A673 (cell line): Measurements from ENCODE around the gene CBR3. TPM values are rescaled to one million over a fixed set of nuclear protein-coding genes. Genes with fewer than 3 reads are reported as not detected.

Experiments used
- BruUV-seq: library from RNA; stranded (reverse); fragments of 400-500 nt; replicated peaks from 2 replicates; lab custom pipeline; 2021; lab: Mats Ljungman, UMichigan
- CTCF ChIA-PET: fragments of 300-600 bp; sonication (Branson Sonifier 250); formaldehyde crosslinking; loops from one replicate; lab custom pipeline; 2022; ENCODE audit warnings: antibody characterized with exemption; lab: Charles Lee
- POLR2A ChIA-PET: fragments of 300-600 bp; sonication (Branson Sonifier 250); formaldehyde crosslinking; loops from one replicate; lab custom pipeline; 2022; ENCODE audit warnings: antibody characterized with exemption; ENCODE audit not compliant: low non-redundant PET; lab: Charles Lee
- DNase-seq: peaks from one replicate; pipeline ENCODE4 v3.0.0-alpha.2; 2015; ENCODE audit warnings: low spot score
- H3K27ac ChIP-seq: fragments of 200-600 bp; sonication (generic); 2 replicates; pipeline ENCODE4 v1.5.1; 2016; ENCODE audit warnings: mixed run types, low read depth, mild to moderate bottlenecking, mixed read lengths, antibody characterized with exemption, low read length; ENCODE audit not compliant: poor library complexity, severe bottlenecking
- H3K27me3 ChIP-seq: fragments of 200-600 bp; sonication (generic); replicated peaks from 2 replicates; pipeline ENCODE4 v1.6.1; 2017; ENCODE audit warnings: mixed run types, low read depth, mild to moderate bottlenecking, mixed read lengths, antibody characterized with exemption, low read length; ENCODE audit not compliant: insufficient read depth, poor library complexity
- H3K36me3 ChIP-seq: fragments of 200-600 bp; sonication (generic); 2 replicates; pipeline ENCODE4 v1.6.1; 2016; ENCODE audit warnings: mixed run types, mild to moderate bottlenecking, mixed read lengths, antibody characterized with exemption, low read length; ENCODE audit not compliant: insufficient read depth, poor library complexity, severe bottlenecking
- H3K4me1 ChIP-seq: fragments of 200-600 bp; sonication (generic); 2 replicates; pipeline ENCODE4 v1.6.1; 2017; ENCODE audit warnings: mixed run types, mild to moderate bottlenecking, mixed read lengths, antibody characterized with exemption, low read length; ENCODE audit not compliant: insufficient read depth, poor library complexity, severe bottlenecking
- H3K4me3 ChIP-seq: fragments of 200-600 bp; sonication (generic); 2 replicates; pipeline ENCODE4 v1.5.1; 2016; ENCODE audit warnings: low read depth, mixed run types, mild to moderate bottlenecking, mixed read lengths, low read length; ENCODE audit not compliant: poor library complexity, severe bottlenecking
- H3K9me3 ChIP-seq: fragments of 200-600 bp; sonication (generic); 2 replicates; pipeline ENCODE4 v1.6.1; 2016; ENCODE audit warnings: mixed run types, low read depth, mild to moderate bottlenecking, mixed read lengths, antibody characterized with exemption, low read length; ENCODE audit not compliant: poor library complexity, severe bottlenecking
- EZH2 ChIP-seq: fragments of 200-600 bp; sonication (generic); IDR thresholded peaks from 2 replicates; pipeline ENCODE4 v1.6.1; 2017; ENCODE audit warnings: borderline replicate concordance, low read depth, mild to moderate bottlenecking, mixed read lengths, antibody characterized with exemption, low read length; ENCODE audit not compliant: poor library complexity, severe bottlenecking
- intact Hi-C: fragments of 100-400 bp; cut with micrococcal nuclease; formaldehyde crosslinking; loops from one replicate; pipeline ENCODE4 v1.10.0; 2022; ENCODE audit not compliant: unreplicated experiment
- total RNA-seq: library from RNA; stranded (reverse); gene quantifications from 2 replicates; pipeline ENCODE4 v1.2.3, GENCODE V29; 2021
- TF ChIP-seq, protein P1 (sequence below): fragments of 300-800, 200-600 bp; sonication (generic); conservative IDR thresholded peaks from 2 replicates; pipeline ENCODE4 v1.5.1; 2017; ENCODE audit warnings: low read depth, mild to moderate bottlenecking, antibody characterized with exemption, low read length, moderate library complexity, mixed read lengths

Gene CBR3
- total RNA-seq, 1 experiment from 2014 or later, result 12.3 TPM

DNA sequence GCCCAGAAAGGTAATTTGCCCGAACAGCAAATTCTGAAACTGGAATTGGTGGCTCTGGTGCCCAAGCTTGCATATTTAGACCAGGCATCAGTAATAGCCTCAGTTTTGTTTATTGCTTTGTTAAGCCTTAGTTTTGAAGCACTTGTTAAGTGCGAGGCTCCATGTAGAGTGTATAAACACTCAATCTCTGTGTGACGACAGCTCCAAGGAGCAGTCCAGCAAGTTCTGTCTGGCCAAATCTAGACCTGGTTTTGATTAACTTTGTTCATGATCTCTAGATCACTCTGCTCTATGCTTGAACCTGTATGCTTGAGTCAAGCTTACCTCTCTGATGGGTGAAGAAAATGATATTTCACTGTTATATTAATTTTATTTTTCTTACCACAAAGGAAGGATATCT lies 59.1 kb downstream of the CBR3 start:
- no peaks in the 10 kb centered on the region for H3K9me3 ChIP-seq
- ChIA-PET POLR2A (no interaction called here), CTCF (no interaction called here)
- no peaks in the 10 kb centered on the region for H3K36me3 ChIP-seq
- no peak for TF ChIP-seq EZH2
- TF ChIP-seq, protein P1, sequence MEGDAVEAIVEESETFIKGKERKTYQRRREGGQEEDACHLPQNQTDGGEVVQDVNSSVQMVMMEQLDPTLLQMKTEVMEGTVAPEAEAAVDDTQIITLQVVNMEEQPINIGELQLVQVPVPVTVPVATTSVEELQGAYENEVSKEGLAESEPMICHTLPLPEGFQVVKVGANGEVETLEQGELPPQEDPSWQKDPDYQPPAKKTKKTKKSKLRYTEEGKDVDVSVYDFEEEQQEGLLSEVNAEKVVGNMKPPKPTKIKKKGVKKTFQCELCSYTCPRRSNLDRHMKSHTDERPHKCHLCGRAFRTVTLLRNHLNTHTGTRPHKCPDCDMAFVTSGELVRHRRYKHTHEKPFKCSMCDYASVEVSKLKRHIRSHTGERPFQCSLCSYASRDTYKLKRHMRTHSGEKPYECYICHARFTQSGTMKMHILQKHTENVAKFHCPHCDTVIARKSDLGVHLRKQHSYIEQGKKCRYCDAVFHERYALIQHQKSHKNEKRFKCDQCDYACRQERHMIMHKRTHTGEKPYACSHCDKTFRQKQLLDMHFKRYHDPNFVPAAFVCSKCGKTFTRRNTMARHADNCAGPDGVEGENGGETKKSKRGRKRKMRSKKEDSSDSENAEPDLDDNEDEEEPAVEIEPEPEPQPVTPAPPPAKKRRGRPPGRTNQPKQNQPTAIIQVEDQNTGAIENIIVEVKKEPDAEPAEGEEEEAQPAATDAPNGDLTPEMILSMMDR, result no peak
- no peaks in the 10 kb centered on the region for H3K4me1 ChIP-seq
- no peak overlapping the region for H3K4me3 ChIP-seq
- H3K27me3 ChIP-seq, result no peaks in the 10 kb centered on the region
- DNase-seq, result no peak
- BruUV-seq, result no TSS peak
- H3K27ac ChIP-seq, result no peak overlapping the region
- intact Hi-C loops, result no loop called here

DNA sequence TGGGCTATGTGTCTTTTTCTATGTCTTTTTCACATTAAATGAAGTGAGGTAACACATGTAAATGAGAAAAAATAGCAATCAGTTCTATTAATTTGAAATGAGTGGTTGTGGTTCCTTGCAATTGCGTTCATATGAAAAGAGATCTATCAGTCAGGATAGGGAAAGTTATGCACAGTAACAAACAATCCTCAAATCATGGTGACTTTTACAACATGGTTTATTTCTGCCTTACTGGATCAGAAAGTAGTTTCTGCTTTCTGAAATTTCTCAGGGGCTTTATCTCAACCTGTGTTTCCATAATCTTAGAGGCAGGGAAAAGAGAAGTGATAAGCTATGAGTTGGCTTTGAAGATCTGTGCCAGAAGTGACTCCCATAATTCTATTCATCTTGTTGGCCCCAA lies 60.7 kb downstream of the CBR3 start:
- no peaks in the 10 kb centered on the region for H3K4me1 ChIP-seq

More for the DNA sequence above, 60.7 kb downstream of the CBR3 start:
- Histone ChIP-seq H3K9me3 (no peaks in the 10 kb centered on the region), H3K27ac (no peak overlapping the region), H3K27me3 (no peaks in the 10 kb centered on the region), H3K4me3 (no peak overlapping the region), H3K36me3 (no peaks in the 10 kb centered on the region)
- ChIA-PET POLR2A (interaction anchor here (0.6 kb wide), 1 partner anchor 88 kb away, joined by 3 read pairs; no protein-coding TSS in a partner anchor), CTCF (no interaction called here)
- DNase-seq, result no peak
- TF ChIP-seq EZH2, result no peak
- TF ChIP-seq, protein P1, result no peak
- intact Hi-C loops, result no loop called here
- BruUV-seq, result no TSS peak

Other genes with a start within 250 kb of the CBR3 start
- gene SETD4, start 74.6 kb upstream of the CBR3 start, total RNA-seq, result 29.3 and 33.3 TPM in 2 replicates
- 81.8 and 84.8 TPM in 2 replicates for gene CBR1, start 65.1 kb upstream of the CBR3 start, total RNA-seq
- gene DOP1B, start 21.7 kb downstream of the CBR3 start, total RNA-seq, result 16.2 and 16.5 TPM in 2 replicates
- gene MORC3, start 185.1 kb downstream of the CBR3 start, total RNA-seq, result 27.6 and 30.0 TPM in 2 replicates